ENCODE measurements around the gene TMEM184B.

TMEM184B gene

GRCh38 chr22:38272373-38273134 lies at the start of gene TMEM184B:
Gene TMEM184B, minus strand, starts transcription at chr22:38273010. Its CDS starts 25,049 bp downstream, at chr22:38247961.
- peak; percentile 56 to 57 for DNase-seq (ENCODE audit: low read depth in 2 of 2)

DNA sequence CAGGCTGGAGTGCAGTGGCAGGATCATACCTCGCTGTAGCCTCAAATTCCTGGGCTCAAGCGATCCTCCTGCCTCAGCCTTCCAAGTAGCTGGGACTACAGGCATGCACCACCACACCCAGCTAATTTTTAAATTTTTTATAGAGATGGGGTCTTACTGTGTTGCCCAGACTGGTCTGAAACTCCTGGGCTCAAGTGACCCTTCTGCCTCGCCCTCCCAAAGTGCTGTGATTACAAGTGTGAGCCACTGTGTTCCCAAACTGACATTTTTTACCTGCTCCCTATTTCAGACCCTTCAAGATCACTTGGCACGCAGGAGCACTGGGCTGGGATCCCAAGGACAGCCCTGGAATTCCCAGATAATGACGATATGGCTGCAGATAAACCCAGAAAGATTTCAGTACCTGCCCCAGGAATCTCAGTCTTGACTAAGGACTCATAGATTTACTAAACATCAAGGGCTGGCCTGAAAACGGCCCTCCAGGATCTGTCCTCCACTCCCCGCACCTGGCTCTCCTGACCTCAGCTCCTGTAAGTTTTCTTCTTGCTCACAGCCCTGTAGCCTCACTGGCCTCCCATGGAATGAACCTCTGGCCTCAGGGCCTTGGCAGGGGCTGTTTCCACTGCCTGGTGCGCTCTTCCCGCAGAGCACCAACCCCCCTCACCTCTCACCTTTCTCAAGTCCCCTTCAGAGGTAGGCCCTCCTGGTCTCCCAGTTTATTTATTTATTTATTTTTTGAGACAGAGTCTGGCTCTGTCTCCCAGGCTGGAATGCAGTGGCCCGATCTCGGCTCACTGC lies 48.0 kb upstream of the TMEM184B start:
- DNase-seq (ENCODE audit: low read depth in 2 of 2): no peak

GRCh38 chr22:38318792-38319773 lies 46.3 kb upstream of the TMEM184B start:
- no peak for DNase-seq (ENCODE audit: low read depth in 2 of 2)

GRCh38 chr22:38317995-38318715 lies 45.3 kb upstream of the TMEM184B start:
- no peak for DNase-seq (ENCODE audit: low read depth in 2 of 2)

GRCh38 chr22:38317122-38317994 lies 44.5 kb upstream of the TMEM184B start, which contains the start of gene CSNK1E:
Gene CSNK1E, minus strand, starts transcription at chr22:38317433. Its CDS starts 3,276 bp downstream, at chr22:38314157.
- DNase-seq (ENCODE audit: low read depth in 2 of 2): peak; percentile 39 to 41

- peak in 1 of 2 donors; percentile 33 for DNase-seq (ENCODE audit: low read depth in 2 of 2)
Observed at GRCh38 chr22:38316364-38317121, 43.7 kb upstream of the TMEM184B start.

- no peak for DNase-seq (ENCODE audit: low read depth in 2 of 2)
Observed at GRCh38 chr22:38315823-38316363, 43.1 kb upstream of the TMEM184B start.

DNA sequence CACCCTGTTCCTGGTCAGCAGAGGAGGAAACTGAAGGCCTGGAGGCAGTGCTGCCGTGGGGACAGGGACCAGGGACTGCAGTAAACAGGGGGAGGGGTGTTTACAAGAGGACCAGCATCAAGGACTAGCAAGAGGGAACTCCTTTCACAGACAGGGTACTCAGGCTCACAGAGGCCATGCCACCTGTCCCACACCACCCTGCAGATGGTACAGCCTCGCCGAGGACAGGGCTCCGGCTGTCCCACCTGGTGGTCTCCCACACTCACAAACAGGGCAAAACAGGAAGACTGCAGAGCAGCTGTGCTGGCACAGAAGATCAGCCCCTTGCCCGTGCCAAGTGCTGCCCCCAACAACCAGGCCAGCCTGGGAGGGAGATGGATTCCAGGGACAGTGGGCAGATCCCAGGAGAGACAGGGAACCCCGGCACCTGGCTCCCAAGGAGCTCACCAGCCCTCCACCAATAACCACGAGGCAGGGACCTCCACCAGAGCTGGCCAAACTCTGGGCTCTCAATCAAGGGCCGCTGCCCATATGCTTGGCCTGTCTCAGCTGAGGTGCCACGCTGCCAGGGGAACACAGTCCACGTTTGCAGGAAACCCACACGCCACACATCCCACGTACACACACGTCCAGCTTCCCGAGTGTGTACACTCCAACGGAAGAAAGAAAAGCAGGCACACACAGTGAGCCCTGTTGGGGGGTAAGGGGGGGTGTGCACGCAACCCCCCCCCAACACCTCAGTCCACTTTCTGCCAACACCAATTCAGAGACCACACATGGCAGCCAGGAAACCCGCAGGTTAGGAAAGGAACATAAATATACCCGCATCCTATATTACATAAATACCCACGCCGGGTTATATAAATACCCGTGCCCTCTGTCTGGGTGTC lies 42.4 kb upstream of the TMEM184B start:
- DNase-seq (ENCODE audit: low read depth in 2 of 2): no peak

- no peak for DNase-seq (ENCODE audit: low read depth in 2 of 2)
Observed at GRCh38 chr22:38314051-38314932, 41.5 kb upstream of the TMEM184B start.

GRCh38 chr22:38313384-38313955 lies 40.7 kb upstream of the TMEM184B start:
- DNase-seq (ENCODE audit: low read depth in 2 of 2): no peak

DNA sequence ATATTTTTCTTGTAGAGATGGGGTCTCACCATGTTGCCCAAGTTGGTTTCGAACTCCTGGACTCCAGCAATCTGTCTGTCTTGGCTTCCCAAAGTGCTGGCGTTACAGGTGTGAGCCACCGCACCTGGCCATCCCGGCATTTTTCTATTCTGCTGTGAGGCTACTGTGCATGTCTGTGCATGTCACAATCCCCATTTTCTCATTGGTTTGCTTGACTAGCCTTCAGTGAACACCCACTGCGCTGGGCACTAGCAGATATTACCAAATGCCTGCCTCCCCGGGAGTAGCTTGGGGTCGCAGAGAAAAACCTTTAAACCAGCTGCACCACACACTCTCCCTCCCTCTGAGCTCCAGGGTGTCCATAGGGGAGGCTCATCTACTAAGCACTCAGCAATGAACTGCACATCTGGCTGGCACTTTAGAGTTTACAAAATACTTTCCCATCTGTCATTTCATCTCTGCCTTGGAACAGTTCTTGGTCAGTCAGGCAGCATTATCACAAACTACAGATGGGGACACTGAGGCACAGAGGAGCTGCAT lies 39.5 kb upstream of the TMEM184B start:
- DNase-seq (ENCODE audit: low read depth in 2 of 2): no peak

DNA sequence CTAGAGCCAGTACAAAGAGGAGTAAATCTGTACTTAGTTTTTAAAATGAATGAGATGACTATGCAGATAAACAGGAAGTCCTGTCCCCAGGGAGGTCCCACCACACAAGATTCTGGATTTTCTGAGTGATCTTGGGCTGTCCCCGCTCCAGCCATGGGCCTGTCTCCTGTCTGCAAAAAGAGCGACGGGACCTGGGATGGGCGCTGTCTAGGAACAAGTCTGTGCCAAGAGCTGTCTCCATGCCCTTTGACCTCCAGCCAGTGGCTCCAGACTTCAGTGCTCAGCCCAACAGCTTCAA lies 38.5 kb upstream of the TMEM184B start:
- DNase-seq (ENCODE audit: low read depth in 2 of 2): no peak

DNA sequence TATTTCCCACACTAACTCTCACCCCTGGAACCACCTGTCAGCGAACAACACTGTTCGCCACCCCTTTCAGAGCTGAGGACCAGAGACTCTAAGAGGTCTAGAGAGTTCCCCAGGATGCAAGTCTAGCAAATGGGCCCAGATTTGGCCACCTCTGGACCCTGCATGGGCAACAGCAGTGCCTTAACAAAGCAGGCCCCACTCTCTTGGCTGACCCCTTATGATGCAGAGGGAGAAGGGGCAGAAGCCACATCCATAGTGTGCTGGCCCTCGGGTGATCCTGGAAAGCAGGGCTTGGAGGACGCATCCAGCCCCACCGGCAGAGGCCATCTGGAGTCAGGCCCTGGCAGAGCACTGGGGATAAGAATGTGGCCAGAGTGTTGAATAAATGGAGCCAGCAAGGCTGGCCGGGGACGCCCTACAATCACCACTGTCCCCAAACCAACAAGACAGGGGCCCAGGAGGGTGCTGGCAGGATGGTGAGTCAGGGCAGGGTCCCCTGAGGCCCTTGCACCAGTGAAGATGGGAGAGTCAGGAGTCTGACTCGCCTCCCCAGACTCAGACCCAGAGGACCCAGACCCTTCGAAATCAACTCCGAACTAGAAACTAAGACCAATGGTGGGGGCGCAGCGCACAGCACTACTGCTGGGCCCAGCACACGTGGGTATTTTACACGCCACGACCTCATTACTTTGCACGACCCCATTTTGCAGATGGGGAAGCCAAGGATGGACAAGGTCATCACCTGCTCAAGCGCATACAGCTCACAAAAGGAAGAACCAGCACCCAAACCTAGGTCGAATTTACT lies 37.9 kb upstream of the TMEM184B start:
- no peak for DNase-seq (ENCODE audit: low read depth in 2 of 2)

DNA sequence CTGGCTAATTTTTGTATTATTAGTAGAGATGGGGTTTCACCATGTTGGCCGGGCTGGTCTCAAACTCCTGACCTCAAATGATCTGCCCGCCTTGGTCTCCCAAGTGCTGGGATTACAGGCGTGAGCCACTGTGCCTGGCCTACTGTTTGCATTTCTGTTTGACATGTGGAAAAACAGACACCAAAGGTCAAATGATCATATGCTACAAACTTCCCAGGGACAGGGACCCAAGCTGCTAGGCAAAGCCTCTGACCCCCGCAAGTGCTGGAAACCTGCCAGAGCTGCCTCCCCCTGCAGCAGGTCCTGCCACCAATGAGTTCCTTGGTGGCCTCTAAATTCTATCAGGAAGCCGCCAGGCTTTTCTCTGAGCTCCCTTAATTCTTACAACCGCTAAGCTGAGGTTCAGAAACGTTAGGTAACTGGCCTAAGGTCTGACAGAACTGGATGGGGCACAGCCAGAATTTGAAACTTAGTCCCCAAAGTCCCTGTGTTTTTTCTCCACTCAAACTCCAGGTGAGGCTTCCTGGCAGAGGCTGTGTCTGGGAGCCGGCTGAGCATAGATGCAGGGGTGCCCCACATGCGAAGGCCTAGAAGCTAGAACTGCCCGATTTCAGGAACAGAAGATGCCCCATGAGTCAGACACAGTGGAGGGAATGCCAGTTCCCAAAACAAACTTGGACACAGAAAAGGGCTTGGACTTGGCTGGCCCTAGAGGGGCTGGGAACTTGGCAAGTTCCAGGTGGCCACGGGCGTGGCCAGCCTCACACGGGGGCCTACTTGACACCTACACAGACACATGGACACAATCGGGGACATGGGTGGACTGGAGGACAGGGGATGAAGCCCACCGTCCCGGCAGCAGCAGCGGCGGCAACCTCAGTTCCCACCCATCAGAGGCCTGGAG lies 37.1 kb upstream of the TMEM184B start:
- no peak for DNase-seq (ENCODE audit: low read depth in 2 of 2)

All from stimulated activated CD8-positive, alpha-beta memory T cell treated with anti-CD3 and anti-CD28 coated beads, Interleukin-7, amount 100 ng/mL, for 1 hour (primary cell).